CD4-positive, alpha-beta memory T cell (primary cell): ENCODE measurements around the gene PLCL2. TPM values are rescaled to one million over a fixed set of nuclear protein-coding genes. Genes with fewer than 3 reads are reported as not detected.
A peak's percentile ranks its signal among the peaks of the same experiment; 100 is the strongest.

Source experiments
- CTCF ChIA-PET: fragments of 350-600 bp; sonication (Branson Sonifier 250); formaldehyde crosslinking; loops from one replicate; lab custom pipeline; 2021; ENCODE audit warnings: inconsistent platforms; ENCODE audit not compliant: partially characterized antibody; lab: Charles Lee
- POLR2A ChIA-PET: fragments of 350-600 bp; sonication (Branson Sonifier 250); formaldehyde crosslinking; loops from one replicate; lab custom pipeline; 2021; ENCODE audit not compliant: partially characterized antibody; lab: Charles Lee
- DNase-seq, 5 donors: peaks; one replicate each; pipeline versions ENCODE4 v3.0.0 to v3.0.0-alpha.2; 2020 to 2022; ENCODE audit warnings: mixed read lengths in 1 of 5
- H3K27ac ChIP-seq: one replicate; pipeline ENCODE4 v1.7.0; 2013; ENCODE audit warnings: low read depth, low read length
- H3K27me3 ChIP-seq: 2 replicates; pipeline ENCODE4 v1.7.0; 2013; ENCODE audit warnings: mild to moderate bottlenecking, low read length, moderate library complexity; ENCODE audit not compliant: insufficient read depth
- H3K36me3 ChIP-seq: 2 replicates; pipeline ENCODE4 v1.7.0; 2013; ENCODE audit warnings: mild to moderate bottlenecking, low read length, moderate library complexity; ENCODE audit not compliant: insufficient read depth
- H3K4me1 ChIP-seq: 2 replicates; pipeline ENCODE4 v1.7.0; 2013; ENCODE audit warnings: mild to moderate bottlenecking, low read length, moderate library complexity; ENCODE audit not compliant: insufficient read depth
- H3K4me3 ChIP-seq, 2 donors: one replicate each; pipeline ENCODE4 v1.7.0; 2013; ENCODE audit warnings: low read length in 2 of 2, mild to moderate bottlenecking in 1 of 2
- H3K9me3 ChIP-seq, 2 donors: one replicate each; pipeline ENCODE4 v1.7.0; 2013; ENCODE audit warnings: low read length in 2 of 2, control low read depth in 1 of 2; ENCODE audit not compliant: control insufficient read depth in 1 of 2
- H3K27ac Mint-ChIP-seq, 7 donors: one replicate each; pipeline ENCODE4 v1.8.0; 2020 to 2021; ENCODE audit warnings: mixed read lengths in 7 of 7, mild to moderate bottlenecking in 6 of 7, inconsistent platforms in 3 of 7, moderate library complexity in 3 of 7
- H3K27me3 Mint-ChIP-seq, 2 donors: one replicate each; pipeline ENCODE4 v1.8.0; 2020 to 2021; ENCODE audit warnings: mixed read lengths in 2 of 2
- H3K36me3 Mint-ChIP-seq, 2 donors: one replicate each; pipeline ENCODE4 v1.8.0; 2020 to 2021; ENCODE audit warnings: mixed read lengths in 2 of 2, inconsistent platforms in 1 of 2, mild to moderate bottlenecking in 1 of 2
- H3K4me1 Mint-ChIP-seq, 4 donors: one replicate each; pipeline ENCODE4 v1.8.0; 2020 to 2021; ENCODE audit warnings: mixed read lengths in 4 of 4, mild to moderate bottlenecking in 1 of 4
- H3K4me3 Mint-ChIP-seq, 8 donors: one replicate each; pipeline ENCODE4 v1.8.0; 2020 to 2021; ENCODE audit warnings: mixed read lengths in 8 of 8, mild to moderate bottlenecking in 7 of 8, moderate library complexity in 6 of 8, inconsistent platforms in 3 of 8
- H3K9me3 Mint-ChIP-seq, 8 donors: one replicate each; pipeline ENCODE4 v1.8.0; 2020 to 2021; ENCODE audit warnings: mixed read lengths in 8 of 8, mild to moderate bottlenecking in 5 of 8, inconsistent platforms in 3 of 8, moderate library complexity in 1 of 8
- intact Hi-C: fragments of 100-400 bp; cut with micrococcal nuclease; formaldehyde crosslinking; loops from one replicate; pipeline ENCODE4 v1.15.1; 2023
- polyA plus RNA-seq, 2 donors: library from polyadenylated mRNA; unstranded; fragments of 300-500 nt; fragmentation: Illumina TruSeq; gene quantifications; one replicate each; pipeline ENCODE4 v1.2.3, GENCODE V29; 2021
- total RNA-seq, 2 experiments: library from RNA; stranded (reverse); gene quantifications; one replicate each; pipeline ENCODE4 v1.2.3, GENCODE V29; 2021

The PLCL2 gene
- total and polyA plus RNA-seq, 4 experiments from 2014 or later: 64.5 to 89.4 (median 68.1) TPM

DNA sequence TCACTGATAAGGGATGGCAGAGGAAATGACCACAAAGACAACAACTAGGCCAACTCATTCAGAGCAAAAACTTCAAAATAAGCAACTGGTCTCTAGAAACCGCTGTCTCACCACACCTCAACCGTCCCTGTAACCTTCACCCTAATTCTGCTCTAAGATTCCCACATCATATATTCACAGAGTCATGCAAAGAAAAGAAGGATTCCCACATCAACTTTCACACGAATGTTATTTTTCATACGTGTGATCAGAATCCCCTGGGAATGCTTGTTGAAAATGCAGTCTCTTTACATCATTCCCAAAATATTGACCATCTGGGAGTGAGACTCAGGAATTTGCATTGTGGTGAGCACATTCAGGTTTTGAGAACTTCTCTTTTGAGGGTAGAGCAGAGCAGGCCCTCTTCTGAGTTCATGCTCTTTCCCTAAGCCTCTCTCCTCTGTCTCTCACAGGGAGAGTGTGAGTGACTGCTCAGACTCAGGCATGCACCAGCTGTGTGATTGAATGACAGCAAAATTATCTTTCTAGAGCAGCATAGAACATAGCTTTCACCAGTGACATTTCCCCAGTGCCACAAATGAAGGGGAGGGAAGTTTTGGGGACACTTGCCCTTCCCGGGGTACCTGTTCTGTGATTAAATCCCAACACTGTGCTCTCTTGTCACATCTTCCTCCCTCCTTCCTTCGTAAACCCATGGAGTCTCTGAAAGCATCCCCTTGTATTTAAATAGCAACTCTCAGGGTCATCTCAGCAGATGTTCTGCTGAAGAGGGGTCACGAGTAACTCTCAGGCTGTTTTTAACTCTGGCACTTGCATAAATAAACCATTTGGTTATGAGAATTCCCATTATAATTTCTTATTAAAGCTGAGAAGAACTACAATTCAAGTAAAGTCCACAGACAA lies 170.9 kb downstream of the PLCL2 start:
- CTCF ChIA-PET: no interaction called here
- H3K4me1 Mint-ChIP-seq: peaks cover 27 to 51% (median 38%) of the 10 kb centered on the region in 4 donors
- H3K27me3 ChIP-seq: no peaks in the 10 kb centered on the region
- peaks cover 13% of the 10 kb centered on the region for H3K4me1 ChIP-seq
- no peak overlapping the region for H3K4me3 ChIP-seq
- no peaks in the 10 kb centered on the region for H3K27me3 Mint-ChIP-seq
- H3K27ac Mint-ChIP-seq: peak overlapping the region in 6 of 7 donors; percentile 34 to 67 (median 55)
- peaks cover 59 to 74% of the 10 kb centered on the region in 2 donors for H3K36me3 Mint-ChIP-seq
- H3K36me3 ChIP-seq: peaks cover 7% of the 10 kb centered on the region
- H3K9me3 ChIP-seq: no peaks in the 10 kb centered on the region
- POLR2A ChIA-PET: no interaction called here
- intact Hi-C loops: no loop called here
- H3K27ac ChIP-seq: no peak overlapping the region
- peaks cover 0 to 28% (median 22%) of the 10 kb centered on the region in 8 donors for H3K9me3 Mint-ChIP-seq
- peak overlapping the region in 2 of 8 donors; percentile 28 to 55 for H3K4me3 Mint-ChIP-seq
- no peak for DNase-seq

DNA sequence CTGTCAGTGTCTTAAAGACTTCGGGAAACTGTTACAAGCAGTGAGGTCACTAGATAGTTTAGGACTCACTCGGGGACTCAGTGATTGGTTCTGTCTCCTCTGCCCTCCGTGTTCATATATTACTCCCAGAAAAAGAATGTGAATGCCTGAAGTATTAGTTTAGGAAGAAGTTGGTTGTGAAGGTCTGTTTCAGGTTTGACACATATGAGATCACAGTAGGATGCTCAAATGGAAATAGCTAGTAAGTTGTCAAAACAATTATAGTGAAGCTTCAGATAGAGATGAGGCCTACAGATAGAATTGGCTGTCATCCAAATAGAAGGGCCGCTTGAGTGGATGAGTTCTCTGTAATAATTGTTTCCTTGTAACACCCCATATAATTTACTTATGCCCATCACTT lies 172.6 kb downstream of the PLCL2 start:
- Mint-ChIP-seq H3K9me3 (peaks cover 0 to 18% (median 16%) of the 10 kb centered on the region in 8 donors), H3K4me1 (peaks cover 25 to 53% (median 33%) of the 10 kb centered on the region in 4 donors), H3K27ac (peak overlapping the region in 1 of 7 donors; percentile 73), H3K36me3 (peaks cover 55 to 65% of the 10 kb centered on the region in 2 donors), H3K4me3 (no peak overlapping the region), H3K27me3 (no peaks in the 10 kb centered on the region)
- Histone ChIP-seq H3K4me1 (peaks cover 13% of the 10 kb centered on the region), H3K9me3 (no peaks in the 10 kb centered on the region), H3K27me3 (no peaks in the 10 kb centered on the region), H3K36me3 (peaks cover 7% of the 10 kb centered on the region), H3K27ac (no peak overlapping the region), H3K4me3 (no peak overlapping the region)
- ChIA-PET POLR2A (no interaction called here), CTCF (interaction anchor here (0.9 kb wide), 1 partner anchor 17 kb away, joined by 3 read pairs; no protein-coding TSS in a partner anchor)
- no peak for DNase-seq
- intact Hi-C loops: no loop called here

DNA sequence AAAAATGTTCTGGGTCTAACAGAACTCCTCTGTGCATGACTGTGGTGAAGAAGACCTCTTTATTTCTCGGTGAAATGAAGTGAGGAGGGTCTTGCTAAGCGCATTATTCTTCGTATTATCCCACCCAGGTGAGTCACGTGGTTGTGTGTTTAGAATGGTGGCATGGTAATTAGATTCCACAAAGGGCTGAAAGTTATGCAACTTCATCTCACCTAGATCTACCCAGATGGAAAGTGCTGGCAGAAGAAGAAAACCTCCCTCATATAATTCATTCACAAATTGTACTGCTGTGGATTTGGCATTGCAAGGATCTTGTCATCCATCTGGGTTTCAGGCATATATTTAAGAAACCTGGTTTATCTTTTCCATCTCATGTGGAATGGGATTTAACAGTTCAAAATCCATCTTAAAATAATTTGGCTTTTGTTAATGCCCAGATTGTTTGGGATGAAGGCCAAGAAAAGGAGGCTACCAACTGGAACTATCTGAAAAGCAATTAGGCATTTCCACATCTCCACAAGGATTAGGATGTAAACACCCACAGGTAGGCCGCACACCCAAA lies 175.3 kb downstream of the PLCL2 start:
- Histone ChIP-seq H3K36me3 (peaks cover 7% of the 10 kb centered on the region), H3K27ac (no peak overlapping the region), H3K4me1 (peaks cover 5% of the 10 kb centered on the region), H3K4me3 (no peak overlapping the region), H3K27me3 (no peaks in the 10 kb centered on the region), H3K9me3 (no peaks in the 10 kb centered on the region)
- no peak overlapping the region for H3K4me3 Mint-ChIP-seq
- no peaks in the 10 kb centered on the region for H3K27me3 Mint-ChIP-seq
- POLR2A ChIA-PET: no interaction called here
- peaks cover 53 to 56% of the 10 kb centered on the region in 2 donors for H3K36me3 Mint-ChIP-seq
- CTCF ChIA-PET: no interaction called here
- intact Hi-C loops: no loop called here
- no peak for DNase-seq
- H3K27ac Mint-ChIP-seq: peak overlapping the region in 1 of 7 donors; percentile 11
- peaks cover 18 to 43% (median 30%) of the 10 kb centered on the region in 4 donors for H3K4me1 Mint-ChIP-seq
- peaks cover 0 to 5% (median 0%) of the 10 kb centered on the region in 8 donors for H3K9me3 Mint-ChIP-seq

DNA sequence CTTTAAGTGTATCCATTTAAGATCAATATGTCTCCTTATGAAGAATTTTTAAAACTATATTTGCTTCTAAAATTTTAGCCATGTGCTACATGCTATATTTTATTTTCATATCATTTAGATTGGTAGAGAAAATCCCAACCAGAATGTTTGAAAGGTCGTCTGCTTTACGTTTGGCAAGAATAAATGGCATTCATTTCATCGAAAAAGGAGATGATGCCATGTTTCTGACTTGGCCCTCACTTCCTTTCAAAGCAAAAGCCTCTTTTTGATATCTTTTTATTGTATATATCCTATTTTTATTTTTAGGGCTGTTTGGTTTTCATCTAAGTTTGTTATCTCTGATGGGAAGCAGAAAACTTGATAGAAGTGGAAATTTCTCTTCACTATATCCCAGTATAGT lies 176.2 kb downstream of the PLCL2 start:
- Histone ChIP-seq H3K27ac (no peak overlapping the region), H3K4me1 (no peaks in the 10 kb centered on the region), H3K27me3 (no peaks in the 10 kb centered on the region), H3K4me3 (no peak overlapping the region), H3K9me3 (no peaks in the 10 kb centered on the region), H3K36me3 (peaks cover 7% of the 10 kb centered on the region)
- DNase-seq: no peak
- intact Hi-C loops: no loop called here
- H3K4me3 Mint-ChIP-seq: no peak overlapping the region
- no peaks in the 10 kb centered on the region for H3K27me3 Mint-ChIP-seq
- peaks cover 0 to 5% (median 0%) of the 10 kb centered on the region in 8 donors for H3K9me3 Mint-ChIP-seq
- peaks cover 22 to 43% (median 28%) of the 10 kb centered on the region in 4 donors for H3K4me1 Mint-ChIP-seq
- CTCF ChIA-PET: interaction anchor here (1.2 kb wide), 1 partner anchor 177 kb away, joined by 3 read pairs; no protein-coding TSS in a partner anchor
- peaks cover 58 to 66% of the 10 kb centered on the region in 2 donors for H3K36me3 Mint-ChIP-seq
- no peak overlapping the region for H3K27ac Mint-ChIP-seq
- POLR2A ChIA-PET: no interaction called here

DNA sequence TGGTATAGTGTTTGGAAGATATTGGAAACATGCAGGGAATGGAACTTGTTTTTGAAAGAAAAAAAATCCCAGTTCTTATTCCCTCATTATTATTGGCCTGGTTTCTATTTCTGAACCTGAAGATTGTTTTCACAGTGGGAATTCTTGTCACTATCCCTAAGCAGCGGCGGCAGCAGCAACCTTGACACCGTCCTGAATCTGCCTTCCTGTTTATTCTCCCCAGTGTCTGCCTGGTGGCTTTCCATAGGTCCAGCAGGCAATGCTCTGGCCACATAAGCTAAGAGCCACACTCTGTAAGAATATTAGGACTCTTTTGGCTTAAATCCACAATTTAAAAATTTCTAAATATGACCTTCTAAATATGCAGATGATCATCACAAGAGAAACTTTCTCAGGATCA lies 178.0 kb downstream of the PLCL2 start:
- ChIA-PET POLR2A (no interaction called here), CTCF (no interaction called here)
- Mint-ChIP-seq H3K27ac (no peak overlapping the region), H3K4me3 (no peak overlapping the region), H3K4me1 (peaks cover 22 to 41% (median 28%) of the 10 kb centered on the region in 4 donors), H3K9me3 (peaks cover 0 to 5% (median 0%) of the 10 kb centered on the region in 8 donors), H3K27me3 (no peaks in the 10 kb centered on the region), H3K36me3 (peaks cover 62 to 63% of the 10 kb centered on the region in 2 donors)
- H3K27ac ChIP-seq: no peak overlapping the region
- DNase-seq: no peak
- H3K27me3 ChIP-seq: no peaks in the 10 kb centered on the region
- peaks cover 11% of the 10 kb centered on the region for H3K36me3 ChIP-seq
- H3K9me3 ChIP-seq: no peaks in the 10 kb centered on the region
- H3K4me3 ChIP-seq: no peak overlapping the region
- intact Hi-C loops: no loop called here
- H3K4me1 ChIP-seq: no peaks in the 10 kb centered on the region

DNA sequence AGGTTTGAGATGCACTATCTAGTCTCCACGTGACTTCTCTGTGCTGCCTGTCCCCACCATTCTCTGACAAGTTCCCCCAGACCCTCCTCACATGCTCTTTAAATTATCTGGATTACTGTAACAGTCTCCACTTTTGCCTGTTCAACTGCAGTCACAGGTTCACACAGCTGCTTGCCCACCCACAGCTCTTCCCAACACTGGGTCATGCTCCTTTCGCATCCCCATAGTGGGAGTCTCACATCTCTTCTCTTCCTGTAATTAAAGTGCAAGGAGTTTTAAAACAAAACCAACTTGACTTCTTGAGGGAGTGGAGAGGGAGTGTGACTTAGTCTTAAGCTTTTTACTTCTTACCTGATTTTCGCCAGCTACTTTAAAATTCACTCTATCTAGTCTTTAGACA lies 178.8 kb downstream of the PLCL2 start:
- Histone ChIP-seq H3K9me3 (no peaks in the 10 kb centered on the region), H3K4me3 (no peak overlapping the region), H3K36me3 (peaks cover 15% of the 10 kb centered on the region), H3K27me3 (no peaks in the 10 kb centered on the region), H3K27ac (no peak overlapping the region), H3K4me1 (no peaks in the 10 kb centered on the region)
- no peak for DNase-seq
- CTCF ChIA-PET: no interaction called here
- Mint-ChIP-seq H3K4me3 (no peak overlapping the region), H3K36me3 (peaks cover 59 to 61% of the 10 kb centered on the region in 2 donors), H3K27ac (peak overlapping the region; percentile 35 to 89 (median 72)), H3K9me3 (peaks cover 0 to 5% (median 0%) of the 10 kb centered on the region in 8 donors), H3K4me1 (peaks cover 17 to 32% (median 25%) of the 10 kb centered on the region in 4 donors), H3K27me3 (no peaks in the 10 kb centered on the region)
- intact Hi-C loops: no loop called here
- POLR2A ChIA-PET: no interaction called here

DNA sequence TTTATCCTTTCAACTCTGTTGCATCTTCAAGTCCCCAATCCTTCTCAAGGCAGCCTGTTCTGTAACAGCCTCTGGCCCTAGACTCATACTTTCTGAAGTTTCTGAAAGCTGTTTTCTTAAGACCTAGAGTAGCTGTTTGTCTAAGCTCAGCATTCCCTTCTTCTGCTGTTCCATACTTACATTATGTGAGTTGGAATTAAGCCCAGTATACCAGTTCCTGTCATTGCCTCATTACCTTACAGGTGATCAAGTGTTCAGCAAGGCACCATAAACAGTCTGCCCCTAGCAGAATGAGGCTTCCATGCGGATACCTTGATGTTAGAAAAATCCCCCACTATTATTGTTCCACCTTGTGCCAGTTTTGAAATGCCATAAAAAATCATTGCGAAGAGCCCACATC lies 180.6 kb downstream of the PLCL2 start:
- H3K27me3 ChIP-seq: no peaks in the 10 kb centered on the region
- Mint-ChIP-seq H3K9me3 (peaks cover 0 to 5% (median 0%) of the 10 kb centered on the region in 8 donors), H3K4me1 (peaks cover 25 to 43% (median 30%) of the 10 kb centered on the region in 4 donors), H3K36me3 (peaks cover 64 to 66% of the 10 kb centered on the region in 2 donors), H3K27ac (peak overlapping the region in 4 of 7 donors; percentile 31 to 87 (median 64)), H3K4me3 (no peak overlapping the region), H3K27me3 (no peaks in the 10 kb centered on the region)
- no peak for DNase-seq
- H3K4me3 ChIP-seq: no peak overlapping the region
- intact Hi-C loops: no loop called here
- ChIA-PET CTCF (interaction anchor here (1.0 kb wide), 1 partner anchor 220 kb away, joined by 3 read pairs; no protein-coding TSS in a partner anchor), POLR2A (no interaction called here)
- H3K36me3 ChIP-seq: peaks cover 12% of the 10 kb centered on the region
- H3K27ac ChIP-seq: no peak overlapping the region
- H3K4me1 ChIP-seq: no peaks in the 10 kb centered on the region
- no peaks in the 10 kb centered on the region for H3K9me3 ChIP-seq
